Body of pancreas (tissue), 4 donors: ENCODE results near the gene AP3B1.

Experiments used
- POLR2A ChIP-seq, 3 donors: fragments of 450-650 bp; IDR thresholded peaks; one replicate each; pipeline ENCODE4 v1.6.1; 2016; ENCODE audit warnings: antibody characterized with exemption in 3 of 3, mild to moderate bottlenecking in 2 of 3
- TF ChIP-seq, protein P1 (sequence below), 7 experiments: fragments of 450-650 bp in 4 of 7; fragments of 200-600 bp in 3 of 7; sonication (generic) in 3 of 7; IDR thresholded peaks; one replicate each; pipeline ENCODE4 v1.5.1; 2016 to 2019; ENCODE audit warnings: antibody characterized with exemption in 7 of 7

DNA sequence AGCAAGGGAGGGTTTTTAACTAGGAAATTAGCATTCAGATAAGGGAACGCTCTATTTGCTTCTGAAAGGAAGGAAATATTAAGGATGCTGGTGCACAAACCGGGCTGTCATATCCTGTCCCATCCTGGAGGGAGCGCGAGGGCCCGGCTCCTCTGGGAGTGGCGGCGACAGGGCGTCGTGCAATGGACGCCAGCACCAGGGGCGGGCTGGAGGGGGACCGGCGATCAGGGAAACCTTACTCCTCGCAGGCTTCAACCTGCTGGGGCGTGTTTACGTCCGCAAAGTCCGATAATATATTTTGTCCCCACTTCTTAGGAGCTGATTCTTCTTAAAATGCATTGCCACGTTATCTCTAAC, 321.3 kb downstream of the AP3B1 start:
- TF ChIP-seq, protein P1, sequence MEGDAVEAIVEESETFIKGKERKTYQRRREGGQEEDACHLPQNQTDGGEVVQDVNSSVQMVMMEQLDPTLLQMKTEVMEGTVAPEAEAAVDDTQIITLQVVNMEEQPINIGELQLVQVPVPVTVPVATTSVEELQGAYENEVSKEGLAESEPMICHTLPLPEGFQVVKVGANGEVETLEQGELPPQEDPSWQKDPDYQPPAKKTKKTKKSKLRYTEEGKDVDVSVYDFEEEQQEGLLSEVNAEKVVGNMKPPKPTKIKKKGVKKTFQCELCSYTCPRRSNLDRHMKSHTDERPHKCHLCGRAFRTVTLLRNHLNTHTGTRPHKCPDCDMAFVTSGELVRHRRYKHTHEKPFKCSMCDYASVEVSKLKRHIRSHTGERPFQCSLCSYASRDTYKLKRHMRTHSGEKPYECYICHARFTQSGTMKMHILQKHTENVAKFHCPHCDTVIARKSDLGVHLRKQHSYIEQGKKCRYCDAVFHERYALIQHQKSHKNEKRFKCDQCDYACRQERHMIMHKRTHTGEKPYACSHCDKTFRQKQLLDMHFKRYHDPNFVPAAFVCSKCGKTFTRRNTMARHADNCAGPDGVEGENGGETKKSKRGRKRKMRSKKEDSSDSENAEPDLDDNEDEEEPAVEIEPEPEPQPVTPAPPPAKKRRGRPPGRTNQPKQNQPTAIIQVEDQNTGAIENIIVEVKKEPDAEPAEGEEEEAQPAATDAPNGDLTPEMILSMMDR (IDR thresholded peaks at IDR 0.05): no peak
- no peak for TF ChIP-seq POLR2A (IDR thresholded peaks at IDR 0.05)
